Measurements from ENCODE around the gene ZNHIT2.

The ZNHIT2 gene

GRCh38 chr11:65113361-65113756 lies 4.1 kb downstream of the ZNHIT2 start:
- TF ChIP-seq, protein P1, sequence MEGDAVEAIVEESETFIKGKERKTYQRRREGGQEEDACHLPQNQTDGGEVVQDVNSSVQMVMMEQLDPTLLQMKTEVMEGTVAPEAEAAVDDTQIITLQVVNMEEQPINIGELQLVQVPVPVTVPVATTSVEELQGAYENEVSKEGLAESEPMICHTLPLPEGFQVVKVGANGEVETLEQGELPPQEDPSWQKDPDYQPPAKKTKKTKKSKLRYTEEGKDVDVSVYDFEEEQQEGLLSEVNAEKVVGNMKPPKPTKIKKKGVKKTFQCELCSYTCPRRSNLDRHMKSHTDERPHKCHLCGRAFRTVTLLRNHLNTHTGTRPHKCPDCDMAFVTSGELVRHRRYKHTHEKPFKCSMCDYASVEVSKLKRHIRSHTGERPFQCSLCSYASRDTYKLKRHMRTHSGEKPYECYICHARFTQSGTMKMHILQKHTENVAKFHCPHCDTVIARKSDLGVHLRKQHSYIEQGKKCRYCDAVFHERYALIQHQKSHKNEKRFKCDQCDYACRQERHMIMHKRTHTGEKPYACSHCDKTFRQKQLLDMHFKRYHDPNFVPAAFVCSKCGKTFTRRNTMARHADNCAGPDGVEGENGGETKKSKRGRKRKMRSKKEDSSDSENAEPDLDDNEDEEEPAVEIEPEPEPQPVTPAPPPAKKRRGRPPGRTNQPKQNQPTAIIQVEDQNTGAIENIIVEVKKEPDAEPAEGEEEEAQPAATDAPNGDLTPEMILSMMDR (IDR thresholded peaks at IDR 0.05; ENCODE audit: insufficient read depth, low read length, missing control alignments): no peak
- ChIA-PET POLR2A (interaction anchor here (0.6 kb wide), 1 partner anchor 309 kb away, joined by 3 read pairs; the partner anchor contains the start of gene NEAT1), CTCF (interaction anchor here (0.7 to 7.0 kb wide), 19 partner anchors 7 to 310 kb away, joined by 3 to 169 read pairs (median 5); partner anchors contain the start of genes ARL2, BATF2, CDC42BPG and FAU)
- no peak for DNase-seq (ENCODE audit: low read depth, low spot score)
- peak overlapping the region; percentile 54; the same call in 1 of the 2 replicates for H3K4me3 ChIP-seq (ENCODE audit: low read depth, low read length)

DNA sequence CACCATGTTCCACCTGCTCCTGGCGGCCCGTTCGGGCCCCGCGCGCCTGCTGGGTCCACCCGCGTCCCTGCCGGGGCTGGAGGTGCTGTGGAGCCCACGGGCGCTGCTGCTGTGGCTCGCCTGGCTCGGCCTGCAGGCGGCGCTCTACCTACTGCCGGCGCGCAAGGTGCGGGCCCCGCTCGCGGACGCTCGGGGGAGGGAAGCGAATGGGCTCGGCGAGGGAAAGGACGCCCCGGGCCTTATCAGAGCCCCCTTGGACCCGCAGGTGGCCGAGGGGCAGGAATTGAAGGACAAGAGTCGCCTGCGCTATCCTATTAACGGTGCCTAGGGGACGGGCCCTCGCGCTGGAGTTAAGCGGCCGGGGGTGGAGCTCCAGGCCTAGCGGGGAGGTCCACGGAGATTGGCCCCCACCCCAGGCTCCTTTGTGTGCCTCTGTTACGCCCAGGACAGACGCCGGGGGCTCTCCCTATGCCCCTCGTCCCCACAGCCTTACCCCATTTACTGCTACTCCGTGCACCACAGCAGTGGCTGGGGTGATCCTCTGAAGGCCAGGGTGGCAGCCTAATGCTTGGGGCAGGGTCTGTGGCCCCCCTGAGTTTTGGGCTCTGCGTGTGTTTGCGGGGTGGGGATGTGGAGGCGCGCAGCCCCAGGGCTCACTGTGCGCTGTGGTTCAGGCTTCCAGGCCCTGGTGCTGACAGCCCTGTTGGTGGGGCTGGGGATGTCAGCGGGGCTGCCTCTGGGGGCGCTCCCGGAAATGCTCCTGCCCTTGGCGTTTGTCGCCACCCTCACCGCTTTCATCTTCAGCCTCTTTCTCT lies 4.7 kb downstream of the ZNHIT2 start:
- no peak for DNase-seq (ENCODE audit: low read depth, low spot score)
- ChIA-PET POLR2A (interaction anchor here (0.6 to 1.1 kb wide), 3 partner anchors 9 to 310 kb away, joined by 3 to 4 read pairs (median 4); partner anchors contain the start of genes FAU, MRPL49, NEAT1 and SYVN1), CTCF (interaction anchor here (0.7 to 7.0 kb wide), 21 partner anchors 7 to 309 kb away, joined by 3 to 169 read pairs (median 5); partner anchors contain the start of genes ARL2, BATF2, CAPN1 and CDC42BPG)
- TF ChIP-seq, protein P1 (IDR thresholded peaks at IDR 0.05; ENCODE audit: insufficient read depth, low read length, missing control alignments): peak; percentile 88
- peak overlapping the region; percentile 54 for H3K4me3 ChIP-seq (ENCODE audit: low read depth, low read length)

GRCh38 chr11:65111744-65112545 lies 5.6 kb downstream of the ZNHIT2 start, which contains the start of gene TM7SF2:
Gene TM7SF2 (plus strand): TSS chr11:65111872. CDS start chr11:65112016, 144 bp downstream.
- no peak for DNase-seq (ENCODE audit: low read depth, low spot score)
- POLR2A ChIA-PET: interaction anchor here (0.6 to 1.3 kb wide), 7 partner anchors 10 to 23 kb away, joined by 3 to 5 read pairs (median 4); partner anchors contain the start of genes FAU, MRPL49 and SYVN1
- CTCF ChIA-PET: interaction anchor here (0.8 to 7.0 kb wide), 20 partner anchors 8 to 268 kb away, joined by 3 to 169 read pairs (median 6); partner anchors contain the start of genes ARL2, BATF2, CAPN1 and CDC42BPG
- TF ChIP-seq, protein P1 (IDR thresholded peaks at IDR 0.05; ENCODE audit: insufficient read depth, low read length, missing control alignments): no peak
- H3K4me3 ChIP-seq (ENCODE audit: low read depth, low read length): peak within 1 kb of the TSS; percentile 54

GRCh38 chr11:65111159-65111743 lies 6.2 kb downstream of the ZNHIT2 start:
- ChIA-PET POLR2A (interaction anchor here (0.6 to 1.3 kb wide), 5 partner anchors 10 to 18 kb away, joined by 3 to 5 read pairs (median 5); partner anchors contain the start of gene FAU), CTCF (interaction anchor here (0.9 to 7.0 kb wide), 27 partner anchors 8 to 268 kb away, joined by 3 to 169 read pairs (median 5); partner anchors contain the start of genes ARL2, BATF2, CAPN1 and CDC42BPG)
- TF ChIP-seq, protein P1 (IDR thresholded peaks at IDR 0.05; ENCODE audit: insufficient read depth, low read length, missing control alignments): no peak
- H3K4me3 ChIP-seq (ENCODE audit: low read depth, low read length): no peak overlapping the region
- DNase-seq (ENCODE audit: low read depth, low spot score): no peak

DNA sequence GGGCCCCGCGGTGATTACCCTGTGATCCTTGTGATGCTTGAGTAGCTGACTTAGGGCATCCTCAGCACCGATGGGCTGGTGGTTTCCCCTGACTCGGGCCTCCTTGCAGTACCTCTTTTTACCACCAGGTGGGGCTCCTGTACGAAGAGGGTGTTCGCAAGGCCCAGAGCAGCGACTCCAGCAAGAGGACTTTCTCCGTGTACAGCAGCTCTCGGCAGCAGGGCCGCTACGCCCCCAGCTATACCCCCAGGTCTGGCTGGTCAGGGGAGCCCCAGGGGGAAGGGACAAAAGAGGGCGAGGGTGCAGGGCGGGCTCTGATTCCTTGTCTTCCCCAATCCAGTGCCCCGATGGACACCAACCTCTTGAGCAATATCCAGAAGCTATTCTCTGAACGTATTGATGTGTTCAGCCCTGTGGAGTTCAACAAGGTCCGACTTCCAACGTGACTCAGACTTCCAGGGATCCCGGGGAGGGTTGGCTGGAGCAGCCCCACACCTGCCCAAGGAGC lies 7.1 kb downstream of the ZNHIT2 start:
- ChIA-PET POLR2A (interaction anchor here (0.5 to 1.3 kb wide), 4 partner anchors 8 to 752 kb away, joined by 3 to 8 read pairs (median 4); partner anchors contain the start of gene VPS51), CTCF (interaction anchor here (0.7 to 7.0 kb wide), 31 partner anchors 7 to 265 kb away, joined by 3 to 169 read pairs (median 4); partner anchors contain the start of genes ARL2, CAPN1, CDCA5 and FAU)
- TF ChIP-seq, protein P1 (IDR thresholded peaks at IDR 0.05; ENCODE audit: insufficient read depth, low read length, missing control alignments): peak; percentile 90
- DNase-seq (ENCODE audit: low read depth, low spot score): no peak
- H3K4me3 ChIP-seq (ENCODE audit: low read depth, low read length): no peak overlapping the region

Measured in AG04449 (cell line).